ENCODE data around the gene GAS6.

- no peak for TF ChIP-seq POLR2A (IDR thresholded peaks at IDR 0.05)
- TF ChIP-seq CTCF (IDR thresholded peaks at IDR 0.05) = no peak
Observed at GRCh38 chr13:113828282-113828825, 35.5 kb downstream of the GAS6 start.
